Naive thymus-derived CD8-positive, alpha-beta T cell (primary cell): ENCODE measurements around the gene ERGIC1. TPM values are rescaled to one million over a fixed set of nuclear protein-coding genes. Genes with fewer than 3 reads are reported as not detected.

Experiments used
- ATAC-seq, 2 donors: fragments of 150-1000 bp; cut with Tn5 transposase in 1 of 2; sonication (Bioruptor Pico), chemical (Tn5 transposase) in 1 of 2; 1 replicate in 1 of 2; 2 replicates in 1 of 2; pipeline ENCODE4 v1.10.0; 2021; ENCODE audit warnings: mild to moderate bottlenecking in 2 of 2, moderate library complexity in 2 of 2
- POLR2A ChIA-PET: fragments of 350-600 bp; sonication (Branson Sonifier 250); formaldehyde crosslinking; loops from one replicate; lab custom pipeline; 2021; ENCODE audit warnings: antibody characterized with exemption; lab: Charles Lee
- DNase-seq, 10 donors: peaks; one replicate each; pipeline versions ENCODE4 v3.0.0 to v3.0.0-alpha.2; 2020 to 2022
- H3K27ac Mint-ChIP-seq, 10 donors: one replicate each; pipeline ENCODE4 v1.8.0; 2020 to 2022; ENCODE audit warnings: mild to moderate bottlenecking in 10 of 10, mixed read lengths in 10 of 10, moderate library complexity in 4 of 10, inconsistent platforms in 1 of 10
- H3K27me3 Mint-ChIP-seq, 5 donors: one replicate each; pipeline ENCODE4 v1.8.0; 2021 to 2022; ENCODE audit warnings: mixed read lengths in 5 of 5
- H3K36me3 Mint-ChIP-seq, 3 donors: one replicate each; pipeline ENCODE4 v1.8.0; 2020 to 2022; ENCODE audit warnings: mixed read lengths in 3 of 3, mild to moderate bottlenecking in 2 of 3, inconsistent platforms in 1 of 3
- H3K4me1 Mint-ChIP-seq, 4 donors: one replicate each; pipeline ENCODE4 v1.8.0; 2021 to 2022; ENCODE audit warnings: mixed read lengths in 4 of 4
- H3K4me3 Mint-ChIP-seq, 10 donors: one replicate each; pipeline ENCODE4 v1.8.0; 2020 to 2022; ENCODE audit warnings: mild to moderate bottlenecking in 10 of 10, mixed read lengths in 10 of 10, moderate library complexity in 6 of 10, inconsistent platforms in 1 of 10
- H3K9me3 Mint-ChIP-seq, 9 donors: one replicate each; pipeline ENCODE4 v1.8.0; 2020 to 2022; ENCODE audit warnings: mixed read lengths in 9 of 9, mild to moderate bottlenecking in 3 of 9, inconsistent platforms in 1 of 9, moderate library complexity in 1 of 9
- polyA plus RNA-seq, 3 donors: library from polyadenylated mRNA; unstranded; fragments of 300-500 nt; fragmentation: Illumina TruSeq; gene quantifications; one replicate each; pipeline ENCODE4 v1.2.3, GENCODE V29; 2021
- total RNA-seq, 8 experiments: library from RNA in 2 of 8; stranded (reverse) in 2 of 8; gene quantifications; one replicate each; pipeline ENCODE4 v1.2.3 and lab custom pipeline; 2021 to 2026

Gene ERGIC1
- total and polyA plus RNA-seq, 5 experiments from 2014 or later, result 18.4 to 74.4 (median 23.8) TPM

DNA sequence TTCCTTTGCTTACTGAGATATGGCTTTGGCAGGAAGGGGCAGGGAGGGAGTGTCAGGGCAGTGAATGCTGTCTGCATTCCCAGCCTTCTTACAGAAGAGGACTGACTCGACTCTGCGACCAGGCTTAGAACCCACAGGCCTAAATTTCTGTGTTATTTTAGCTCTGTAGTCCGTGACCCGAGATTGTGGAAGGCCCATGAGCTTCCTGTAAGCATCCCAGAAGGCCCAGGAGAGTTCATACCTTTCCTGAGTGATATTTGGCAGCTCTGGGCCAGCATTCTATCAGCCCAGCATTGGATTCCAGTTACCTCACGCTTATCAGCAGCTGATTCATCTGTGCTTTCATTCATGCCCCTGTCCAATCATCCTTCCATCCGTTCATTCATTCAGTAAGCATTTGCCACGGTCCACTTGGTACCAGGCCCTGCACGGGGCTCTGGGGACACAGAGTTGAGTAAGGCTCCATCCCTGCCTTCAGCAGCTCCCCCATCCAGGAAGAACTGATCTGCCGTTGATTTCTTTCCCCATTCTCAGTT is 97.0 kb downstream of the ERGIC1 start:
- Mint-ChIP-seq H3K4me3 (no peak overlapping the region), H3K27me3 (no peaks in the 10 kb centered on the region), H3K9me3 (no peaks in the 10 kb centered on the region), H3K36me3 (peaks cover 4 to 46% (median 8%) of the 10 kb centered on the region in 3 donors), H3K27ac (peak overlapping the region; percentile 3 to 88 (median 70)), H3K4me1 (peaks cover 6 to 10% (median 7%) of the 10 kb centered on the region in 4 donors)
- no peak for ATAC-seq
- DNase-seq, result no peak
- POLR2A ChIA-PET, result interaction anchor here (1.1 to 3.8 kb wide), 3 partner anchors 10 to 217 kb away, joined by 3 to 18 read pairs (median 4); partner anchors contain the start of gene DUSP1

- Mint-ChIP-seq H3K9me3 (no peaks in the 10 kb centered on the region), H3K27ac (peak overlapping the region in 9 of 10 donors; percentile 15 to 94 (median 83)), H3K27me3 (no peaks in the 10 kb centered on the region), H3K36me3 (peaks cover 4 to 42% (median 16%) of the 10 kb centered on the region in 3 donors), H3K4me3 (no peak overlapping the region), H3K4me1 (peaks cover 6 to 9% (median 6%) of the 10 kb centered on the region in 4 donors)
- ATAC-seq, result peak; percentile 98
- POLR2A ChIA-PET, result interaction anchor here (1.1 to 3.8 kb wide), 2 partner anchors 161 to 218 kb away, joined by 5 to 18 read pairs; partner anchors contain the start of gene DUSP1
- DNase-seq, result peak; percentile 51 to 86 (median 74)
Observed at GRCh38 chr5:172932313-172933017, 98.4 kb downstream of the ERGIC1 start.

DNA sequence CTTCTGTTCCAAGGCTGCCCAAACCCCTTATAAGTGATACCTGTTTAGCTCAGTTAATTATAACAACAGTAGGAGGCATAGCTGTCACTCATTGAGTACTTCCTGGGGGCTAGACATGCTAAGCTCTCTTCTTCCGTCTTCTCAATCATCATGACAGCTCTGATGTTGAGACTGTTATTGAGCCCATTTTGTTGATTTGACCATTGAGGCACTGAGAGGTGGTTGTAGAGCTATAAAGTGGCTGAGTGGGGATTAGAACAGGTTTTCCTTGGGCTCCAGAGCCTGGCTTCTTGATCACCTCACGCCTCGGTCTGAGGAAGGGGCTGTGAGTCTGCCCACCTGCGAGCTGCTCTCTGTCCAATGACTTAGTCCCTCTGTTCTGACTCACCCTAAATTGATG is 99.2 kb downstream of the ERGIC1 start:
- peak overlapping the region in 2 of 10 donors; percentile 29 to 56 for H3K27ac Mint-ChIP-seq
- POLR2A ChIA-PET, result interaction anchor here (0.7 to 3.8 kb wide), 6 partner anchors 10 to 221 kb away, joined by 3 to 18 read pairs (median 4); partner anchors contain the start of gene DUSP1
- ATAC-seq, result no peak
- H3K4me3 Mint-ChIP-seq, result no peak overlapping the region
- no peaks in the 10 kb centered on the region for H3K27me3 Mint-ChIP-seq
- H3K9me3 Mint-ChIP-seq, result no peaks in the 10 kb centered on the region
- peaks cover 6 to 9% (median 6%) of the 10 kb centered on the region in 4 donors for H3K4me1 Mint-ChIP-seq
- peaks cover 4 to 43% (median 11%) of the 10 kb centered on the region in 3 donors for H3K36me3 Mint-ChIP-seq
- no peak for DNase-seq

GRCh38 chr5:172935096-172935495 is 101.0 kb downstream of the ERGIC1 start:
- DNase-seq, result no peak
- H3K27me3 Mint-ChIP-seq, result no peaks in the 10 kb centered on the region
- no peak overlapping the region for H3K27ac Mint-ChIP-seq
- H3K36me3 Mint-ChIP-seq, result peaks cover 4 to 47% (median 11%) of the 10 kb centered on the region in 3 donors
- peaks cover 6 to 9% (median 6%) of the 10 kb centered on the region in 4 donors for H3K4me1 Mint-ChIP-seq
- no peak for ATAC-seq
- POLR2A ChIA-PET, result no interaction called here
- no peaks in the 10 kb centered on the region for H3K9me3 Mint-ChIP-seq
- no peak overlapping the region for H3K4me3 Mint-ChIP-seq

DNA sequence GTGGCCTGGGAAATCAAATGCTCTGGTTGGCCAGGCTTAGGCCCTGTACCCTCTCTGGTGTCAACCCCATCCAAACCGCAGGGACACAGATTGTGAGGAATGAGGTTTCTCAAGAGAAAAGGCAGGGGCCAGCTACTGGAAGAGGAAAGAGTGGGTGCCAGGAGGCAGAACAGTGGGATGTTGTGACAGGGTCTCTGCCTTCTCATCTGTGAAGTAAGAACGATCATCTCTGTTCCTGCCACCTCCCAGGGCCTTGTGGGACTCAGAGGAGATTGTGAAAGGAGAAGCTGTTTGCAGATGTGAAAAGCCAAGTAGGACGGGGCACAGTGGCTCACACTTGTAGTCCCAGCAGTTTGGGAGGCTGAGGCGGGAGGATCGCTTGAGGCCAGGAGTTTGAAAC is 102.3 kb downstream of the ERGIC1 start:
- no peaks in the 10 kb centered on the region for H3K9me3 Mint-ChIP-seq
- peaks cover 4 to 53% (median 11%) of the 10 kb centered on the region in 3 donors for H3K36me3 Mint-ChIP-seq
- no peak for DNase-seq
- peak overlapping the region in 1 of 10 donors; percentile 81 for H3K27ac Mint-ChIP-seq
- no peaks in the 10 kb centered on the region for H3K27me3 Mint-ChIP-seq
- H3K4me3 Mint-ChIP-seq, result no peak overlapping the region
- POLR2A ChIA-PET, result no interaction called here
- H3K4me1 Mint-ChIP-seq, result peaks cover 6 to 9% (median 6%) of the 10 kb centered on the region in 4 donors
- no peak for ATAC-seq

GRCh38 chr5:172939071-172939470 is 105.0 kb downstream of the ERGIC1 start:
- POLR2A ChIA-PET, result interaction anchor here (0.8 kb wide), 1 partner anchor 242 kb away, joined by 3 read pairs; no protein-coding TSS in a partner anchor
- peaks cover 0 to 3% (median 0%) of the 10 kb centered on the region in 4 donors for H3K4me1 Mint-ChIP-seq
- ATAC-seq (no peak), DNase-seq (no peak)
- no peak overlapping the region for H3K4me3 Mint-ChIP-seq
- peaks cover 4 to 61% (median 9%) of the 10 kb centered on the region in 3 donors for H3K36me3 Mint-ChIP-seq
- no peaks in the 10 kb centered on the region for H3K9me3 Mint-ChIP-seq
- H3K27me3 Mint-ChIP-seq, result no peaks in the 10 kb centered on the region
- no peak overlapping the region for H3K27ac Mint-ChIP-seq

DNA sequence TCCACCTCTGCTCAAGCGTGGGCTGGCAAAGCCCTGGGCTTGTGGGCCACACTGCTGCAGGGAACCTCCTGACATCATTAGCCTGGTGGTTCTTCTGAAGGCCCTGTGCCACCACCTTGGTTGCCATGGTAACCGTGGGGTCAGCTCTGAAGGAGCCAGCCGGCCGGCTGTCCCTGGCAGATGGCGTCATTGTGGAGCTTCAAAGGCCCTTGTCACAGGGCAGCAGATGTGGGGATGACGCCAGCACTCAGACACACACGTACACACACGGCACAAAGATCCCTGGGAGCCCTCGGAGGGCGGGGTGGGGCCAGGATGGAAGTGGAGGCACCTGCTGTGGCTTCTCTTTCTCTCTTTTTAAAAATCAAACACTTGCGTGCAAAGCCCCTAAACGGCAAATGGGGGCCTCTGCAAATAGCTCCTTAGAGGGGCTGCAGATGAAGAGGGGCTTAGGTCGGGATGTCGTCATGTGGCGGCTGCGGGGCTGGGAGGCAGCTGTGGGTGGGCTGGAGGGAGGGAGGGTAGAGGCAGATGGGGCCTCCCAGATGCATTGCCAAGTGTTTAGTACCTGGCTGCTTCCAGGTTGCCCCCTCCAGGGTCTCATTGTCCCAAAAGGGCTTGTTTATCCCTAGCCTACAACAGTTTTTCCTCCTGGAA is 105.7 kb downstream of the ERGIC1 start:
- no peak for DNase-seq

DNA sequence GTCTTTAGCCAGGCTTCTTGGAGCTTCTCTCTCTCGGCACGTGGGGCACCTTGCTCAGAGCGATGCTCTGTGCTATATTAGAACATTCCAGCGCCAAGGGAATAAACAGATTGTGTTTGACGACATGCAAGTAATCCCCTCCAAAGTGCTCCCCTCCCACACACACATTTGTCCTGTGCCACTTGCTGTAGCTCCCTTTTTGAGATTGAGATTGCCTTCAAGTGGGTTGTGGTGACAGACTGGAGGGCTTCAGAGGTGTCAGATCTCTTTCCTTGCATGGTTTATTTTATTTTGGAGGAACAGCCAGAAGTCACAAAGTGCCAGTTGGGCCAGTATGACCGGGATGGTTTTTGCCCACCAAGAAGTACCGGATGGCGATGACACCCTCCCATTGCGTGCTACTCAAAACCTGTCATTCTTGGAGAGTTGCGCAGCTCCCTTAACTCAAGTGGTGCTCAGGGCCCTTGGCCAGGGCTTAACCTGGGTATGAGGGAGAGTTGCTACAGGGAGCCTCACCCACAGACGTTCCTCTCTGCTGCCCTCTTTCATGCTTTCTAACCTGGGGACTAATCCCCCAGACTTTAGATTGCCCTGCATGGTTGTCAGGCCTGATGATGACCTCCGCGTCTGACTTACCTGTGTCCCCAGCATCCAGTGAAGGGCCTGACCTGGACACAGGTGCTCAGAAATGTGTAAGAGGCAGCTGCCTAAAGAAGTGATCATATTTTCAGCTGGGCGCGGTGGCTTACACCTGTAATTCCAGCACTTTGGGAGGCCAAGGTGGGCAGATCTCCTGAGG is 106.4 kb downstream of the ERGIC1 start:
- no peak overlapping the region for H3K27ac Mint-ChIP-seq
- H3K4me3 Mint-ChIP-seq, result no peak overlapping the region
- POLR2A ChIA-PET, result no interaction called here

More for the DNA sequence above, 105.7 kb downstream of the ERGIC1 start:
- H3K27ac Mint-ChIP-seq, result peak overlapping the region in 1 of 10 donors; percentile 22
- no peak for ATAC-seq
- peaks cover 0 to 3% (median 0%) of the 10 kb centered on the region in 4 donors for H3K4me1 Mint-ChIP-seq
- H3K27me3 Mint-ChIP-seq, result no peaks in the 10 kb centered on the region
- no peak overlapping the region for H3K4me3 Mint-ChIP-seq
- H3K9me3 Mint-ChIP-seq, result no peaks in the 10 kb centered on the region
- peaks cover 4 to 64% (median 9%) of the 10 kb centered on the region in 3 donors for H3K36me3 Mint-ChIP-seq
- POLR2A ChIA-PET, result interaction anchor here (0.8 kb wide), 1 partner anchor 243 kb away, joined by 3 read pairs; no protein-coding TSS in a partner anchor

GRCh38 chr5:172941067-172941516 is 107.0 kb downstream of the ERGIC1 start:
- POLR2A ChIA-PET, result no interaction called here
- H3K4me1 Mint-ChIP-seq, result no peaks in the 10 kb centered on the region
- no peak for ATAC-seq

More for the DNA sequence above, 106.4 kb downstream of the ERGIC1 start:
- no peak for DNase-seq
- no peak for ATAC-seq
- Mint-ChIP-seq H3K9me3 (no peaks in the 10 kb centered on the region), H3K36me3 (peaks cover 4 to 71% (median 9%) of the 10 kb centered on the region in 3 donors), H3K4me1 (peaks cover 0 to 3% (median 0%) of the 10 kb centered on the region in 4 donors), H3K27me3 (no peaks in the 10 kb centered on the region)

DNA sequence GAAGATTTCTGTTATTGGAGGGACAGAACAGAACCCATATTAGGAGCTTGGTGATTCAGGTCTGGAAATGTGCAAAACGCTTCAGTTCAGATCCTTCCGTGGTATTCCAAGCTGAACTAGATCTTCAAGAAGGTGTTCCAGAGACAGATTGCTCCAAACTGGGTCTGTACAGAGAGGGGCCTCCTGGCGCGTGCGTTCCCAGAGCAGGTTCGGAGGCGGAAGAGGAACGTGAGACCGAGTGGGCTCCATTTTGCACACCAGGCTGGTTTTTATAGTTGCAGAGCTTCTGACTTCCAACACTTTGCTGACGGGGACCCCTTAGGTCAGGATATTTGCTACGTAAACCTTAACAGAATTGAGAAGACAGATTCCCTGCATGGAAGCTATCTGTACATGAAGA is 108.5 kb downstream of the ERGIC1 start:
- POLR2A ChIA-PET, result no interaction called here
- Mint-ChIP-seq H3K27ac (peak overlapping the region in 3 of 10 donors; percentile 53 to 81 (median 60)), H3K9me3 (no peaks in the 10 kb centered on the region), H3K27me3 (no peaks in the 10 kb centered on the region), H3K4me3 (no peak overlapping the region), H3K36me3 (peaks cover 0 to 69% (median 5%) of the 10 kb centered on the region in 3 donors), H3K4me1 (no peaks in the 10 kb centered on the region)
- no peak for ATAC-seq
- DNase-seq, result no peak

More at GRCh38 chr5:172941067-172941516, 107.0 kb downstream of the ERGIC1 start:
- Mint-ChIP-seq H3K27me3 (no peaks in the 10 kb centered on the region), H3K4me3 (no peak overlapping the region), H3K27ac (peak overlapping the region in 4 of 10 donors; percentile 33 to 67 (median 61)), H3K9me3 (no peaks in the 10 kb centered on the region), H3K36me3 (peaks cover 0 to 70% (median 10%) of the 10 kb centered on the region in 3 donors)
- no peak for DNase-seq

- ATAC-seq, result no peak
- DNase-seq, result no peak
- Mint-ChIP-seq H3K36me3 (peaks cover 0 to 67% (median 7%) of the 10 kb centered on the region in 3 donors), H3K27me3 (no peaks in the 10 kb centered on the region), H3K4me3 (no peak overlapping the region), H3K4me1 (peaks cover 0 to 3% (median 0%) of the 10 kb centered on the region in 4 donors), H3K27ac (peak overlapping the region in 1 of 10 donors; percentile 34), H3K9me3 (no peaks in the 10 kb centered on the region)
- POLR2A ChIA-PET, result no interaction called here
Observed at GRCh38 chr5:172943283-172943841, 109.3 kb downstream of the ERGIC1 start.
